Muscle layer of colon (tissue), 2 donors: ENCODE measurements around the gene STAC.
"Not testable (repeated sequence)": the region's sequence is repeated elsewhere in the genome, so short reads cannot be mapped to it uniquely, and the experiment has no call there.

Source experiments
- H3K27ac ChIP-seq: one replicate; pipeline ENCODE4 v1.7.0; 2013; ENCODE audit warnings: low read depth, mild to moderate bottlenecking, low read length, moderate library complexity
- H3K27me3 ChIP-seq, 2 donors: one replicate each; pipeline ENCODE4 v1.7.0; 2013; ENCODE audit warnings: low read length in 2 of 2, mild to moderate bottlenecking in 2 of 2; ENCODE audit not compliant: insufficient read depth in 2 of 2, control insufficient read depth in 1 of 2
- H3K36me3 ChIP-seq: one replicate; pipeline ENCODE4 v1.7.0; 2013; ENCODE audit warnings: mild to moderate bottlenecking, low read length; ENCODE audit not compliant: insufficient read depth
- H3K4me1 ChIP-seq: one replicate; pipeline ENCODE4 v1.7.0; 2013; ENCODE audit warnings: mild to moderate bottlenecking, low read length; ENCODE audit not compliant: insufficient read depth
- H3K4me3 ChIP-seq, 2 donors: one replicate each; pipeline ENCODE4 v1.7.0; 2013; ENCODE audit warnings: low read length in 2 of 2, low read depth in 1 of 2, mild to moderate bottlenecking in 1 of 2, moderate library complexity in 1 of 2
- H3K9ac ChIP-seq: one replicate; pipeline ENCODE4 v1.7.0; 2013; ENCODE audit warnings: low read length
- H3K9me3 ChIP-seq: one replicate; pipeline ENCODE4 v1.7.0; 2013; ENCODE audit warnings: mild to moderate bottlenecking, low read length
- donor health status: abdominal sarcoma.
- donor health status: Adenocarcinoma of cecum.

The STAC gene

DNA sequence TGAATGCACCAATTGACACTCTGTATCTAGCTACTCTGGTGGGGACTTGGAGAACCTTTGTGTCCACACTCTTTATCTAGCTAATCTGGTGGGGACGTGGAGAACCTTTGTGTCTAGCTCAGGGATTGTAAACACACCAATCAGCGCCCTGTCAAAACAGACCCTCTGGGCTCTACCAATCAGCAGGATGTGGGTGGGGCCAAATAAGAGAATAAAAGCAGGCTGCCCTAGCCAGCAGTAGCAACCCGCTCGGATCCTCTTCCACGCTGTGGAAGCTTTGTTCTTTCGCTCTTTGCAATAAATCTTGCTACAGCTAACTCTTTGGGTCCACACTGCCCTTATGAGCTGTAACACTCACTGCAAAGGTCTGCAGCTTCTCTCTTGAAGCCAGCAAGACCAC lies 73.6 kb downstream of the STAC start:
- H3K9me3 ChIP-seq, H3K4me3 ChIP-seq, H3K36me3 ChIP-seq, H3K9ac ChIP-seq, H3K27ac ChIP-seq, H3K27me3 ChIP-seq: not testable (repeated sequence)
- H3K4me1 ChIP-seq = peaks cover 22% of the 10 kb centered on the region

DNA sequence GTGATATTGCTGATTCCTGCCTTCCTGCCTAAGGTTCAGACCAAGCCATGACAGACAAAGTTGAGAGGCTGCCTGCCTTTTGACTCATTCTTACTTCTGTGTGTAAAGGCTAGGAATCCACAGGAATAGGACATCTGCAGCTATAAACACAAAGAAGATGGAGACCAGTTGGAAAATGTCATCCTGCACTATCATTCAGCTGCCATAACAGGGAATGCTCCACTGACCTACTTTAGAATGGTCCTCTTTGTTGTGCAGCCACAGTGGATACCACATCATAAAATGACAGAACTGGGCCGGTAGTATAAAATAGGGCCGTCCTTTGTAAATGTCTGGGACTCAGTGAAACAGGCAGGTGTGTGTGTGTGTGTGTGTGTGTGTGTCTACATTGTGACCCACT lies 75.1 kb downstream of the STAC start:
- no peak overlapping the region for H3K27ac ChIP-seq
- H3K4me1 ChIP-seq = peaks cover 22% of the 10 kb centered on the region
- no peak overlapping the region for H3K9ac ChIP-seq
- H3K9me3 ChIP-seq = no peaks in the 10 kb centered on the region
- H3K36me3 ChIP-seq = no peaks in the 10 kb centered on the region
- no peak overlapping the region for H3K4me3 ChIP-seq
- no peaks in the 10 kb centered on the region for H3K27me3 ChIP-seq

DNA sequence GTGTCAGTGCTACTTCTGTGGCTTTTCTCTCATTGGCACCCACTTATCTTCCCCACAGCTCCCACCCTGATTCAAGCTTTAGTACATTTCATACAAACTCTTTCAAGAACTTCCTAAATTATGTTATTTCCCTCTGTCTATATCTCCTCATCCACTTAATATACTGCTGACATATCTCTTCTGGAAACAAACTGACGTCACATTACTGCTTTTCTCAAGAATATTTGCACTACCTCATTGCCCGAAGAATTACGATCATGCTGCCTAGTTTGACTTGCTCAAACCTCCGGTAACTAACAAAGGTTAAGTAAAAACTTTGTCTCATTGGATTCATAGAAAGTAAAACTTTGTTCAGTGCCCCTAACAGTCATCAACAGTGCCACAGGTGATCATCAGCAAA lies 76.5 kb downstream of the STAC start:
- Histone ChIP-seq H3K27me3 (no peaks in the 10 kb centered on the region), H3K27ac (no peak overlapping the region), H3K36me3 (no peaks in the 10 kb centered on the region)

DNA sequence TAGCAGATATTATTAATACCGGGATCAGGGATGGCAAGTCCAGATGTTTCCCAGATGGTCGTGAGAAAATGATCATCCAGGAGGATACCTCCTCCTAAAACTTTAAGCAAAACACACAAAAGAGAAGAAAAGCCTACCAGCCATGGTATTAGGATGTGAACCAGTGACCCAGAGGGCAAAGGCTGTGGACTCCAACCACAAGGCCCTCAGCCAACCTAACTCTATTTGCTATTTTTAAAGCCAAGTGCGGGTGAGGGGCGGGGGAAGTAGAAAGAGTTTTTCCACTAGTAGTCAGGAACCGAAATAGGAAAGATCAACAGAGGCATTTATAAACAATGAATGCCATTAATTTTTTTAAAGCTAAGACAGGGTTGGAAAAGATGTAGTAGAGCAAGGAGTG lies 77.4 kb downstream of the STAC start:
- H3K36me3 ChIP-seq = no peaks in the 10 kb centered on the region
- H3K4me3 ChIP-seq = no peak overlapping the region
- no peak overlapping the region for H3K9ac ChIP-seq
- peaks cover 10% of the 10 kb centered on the region for H3K4me1 ChIP-seq
- H3K27me3 ChIP-seq = no peaks in the 10 kb centered on the region
- H3K27ac ChIP-seq = no peak overlapping the region
- H3K9me3 ChIP-seq = no peaks in the 10 kb centered on the region

More for the DNA sequence above, 76.5 kb downstream of the STAC start:
- Histone ChIP-seq H3K9ac (no peak overlapping the region), H3K9me3 (no peaks in the 10 kb centered on the region), H3K4me3 (no peak overlapping the region), H3K4me1 (peaks cover 19% of the 10 kb centered on the region)

DNA sequence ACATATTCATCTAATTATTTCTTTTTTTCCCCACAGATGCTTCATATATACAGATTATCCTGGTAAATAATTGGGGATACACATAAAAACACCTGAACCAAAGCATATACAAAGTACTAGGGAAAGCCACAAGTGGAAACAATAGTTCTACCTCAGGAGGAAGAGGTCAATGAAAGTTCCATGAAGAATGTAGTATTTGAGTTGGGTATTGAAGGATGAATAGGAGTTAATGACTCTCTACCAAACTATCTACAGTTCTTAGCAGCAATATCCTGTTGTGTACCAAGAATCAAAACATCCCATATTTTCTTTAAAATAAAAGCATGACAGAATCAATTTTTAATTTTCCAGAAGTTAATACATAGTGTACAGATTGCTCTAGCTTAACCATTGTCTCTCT lies 78.9 kb downstream of the STAC start:
- Histone ChIP-seq H3K9me3 (no peaks in the 10 kb centered on the region), H3K4me1 (peaks cover 9% of the 10 kb centered on the region), H3K36me3 (no peaks in the 10 kb centered on the region), H3K27me3 (no peaks in the 10 kb centered on the region), H3K27ac (no peak overlapping the region), H3K4me3 (no peak overlapping the region), H3K9ac (no peak overlapping the region)

DNA sequence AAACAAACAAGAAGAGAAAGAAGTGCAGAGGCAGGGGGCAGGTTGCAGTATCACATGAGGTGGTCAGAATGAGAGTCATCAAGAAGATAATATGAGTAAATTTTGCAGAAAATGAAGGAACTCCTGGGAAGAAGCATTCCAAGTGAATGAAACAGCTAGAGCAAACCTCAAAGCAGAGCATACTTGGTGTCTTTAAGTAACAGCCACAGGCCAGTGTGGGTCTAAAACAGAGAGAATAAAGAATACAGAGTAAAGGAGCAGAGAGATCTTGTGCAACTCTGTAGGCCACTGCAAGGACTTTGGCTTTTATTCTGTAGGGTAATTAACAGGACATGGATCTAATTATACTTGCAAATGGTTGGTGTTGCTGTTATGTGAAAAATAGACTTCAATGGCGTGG lies 81.3 kb downstream of the STAC start:
- no peak overlapping the region for H3K4me3 ChIP-seq
- H3K27ac ChIP-seq = no peak overlapping the region
- no peaks in the 10 kb centered on the region for H3K27me3 ChIP-seq
- no peaks in the 10 kb centered on the region for H3K9me3 ChIP-seq
- H3K4me1 ChIP-seq = peaks cover 9% of the 10 kb centered on the region
- H3K9ac ChIP-seq = no peak overlapping the region
- H3K36me3 ChIP-seq = no peaks in the 10 kb centered on the region

DNA sequence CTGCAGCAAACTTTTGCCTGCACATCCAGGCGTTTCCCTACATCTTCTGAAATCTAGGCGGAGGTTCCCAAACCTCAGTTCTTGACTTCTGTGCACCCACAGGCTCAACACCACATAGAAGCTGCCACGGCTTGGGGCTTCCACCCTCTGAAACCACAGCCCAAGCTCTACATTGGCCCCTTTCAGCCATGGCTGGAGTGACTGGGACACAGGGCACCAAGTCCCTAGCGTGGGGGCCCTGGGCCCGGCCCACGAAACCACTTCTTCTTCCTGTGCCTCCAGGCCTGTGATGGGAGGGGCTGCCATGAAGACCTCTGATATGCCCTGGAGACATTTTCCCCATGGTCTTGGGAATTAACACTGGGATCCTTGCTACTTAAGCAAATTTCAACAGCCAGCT lies 91.7 kb downstream of the STAC start:
- not testable (repeated sequence) for H3K4me3 ChIP-seq, H3K4me1 ChIP-seq, H3K9me3 ChIP-seq

DNA sequence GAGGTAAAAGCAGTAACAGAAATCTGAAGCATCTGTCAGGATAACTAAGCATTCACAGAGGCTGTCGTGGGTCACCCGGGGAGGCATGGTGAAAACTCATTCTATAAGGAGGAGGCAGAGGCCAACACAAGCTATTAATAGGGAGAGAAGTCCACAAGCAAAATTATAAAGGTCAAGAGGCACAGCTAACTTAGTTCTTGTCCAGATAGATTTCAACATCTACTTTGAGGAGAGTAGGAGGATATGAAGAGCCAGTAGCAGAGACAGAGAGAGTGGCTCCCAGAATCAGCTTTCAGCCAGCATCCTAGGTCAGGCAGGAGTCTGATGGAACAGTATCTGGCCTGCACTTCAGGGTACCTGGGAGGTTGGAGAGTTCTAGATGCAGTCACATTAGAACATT lies 95.3 kb downstream of the STAC start:
- H3K9ac ChIP-seq = no peak overlapping the region
- peaks cover 4% of the 10 kb centered on the region for H3K4me1 ChIP-seq
- H3K36me3 ChIP-seq = no peaks in the 10 kb centered on the region
- H3K4me3 ChIP-seq = no peak overlapping the region
- H3K9me3 ChIP-seq = no peaks in the 10 kb centered on the region
- H3K27ac ChIP-seq = no peak overlapping the region
- no peaks in the 10 kb centered on the region for H3K27me3 ChIP-seq

More for the DNA sequence above, 91.7 kb downstream of the STAC start:
- H3K36me3 ChIP-seq, H3K27ac ChIP-seq, H3K9ac ChIP-seq, H3K27me3 ChIP-seq: not testable (repeated sequence)

DNA sequence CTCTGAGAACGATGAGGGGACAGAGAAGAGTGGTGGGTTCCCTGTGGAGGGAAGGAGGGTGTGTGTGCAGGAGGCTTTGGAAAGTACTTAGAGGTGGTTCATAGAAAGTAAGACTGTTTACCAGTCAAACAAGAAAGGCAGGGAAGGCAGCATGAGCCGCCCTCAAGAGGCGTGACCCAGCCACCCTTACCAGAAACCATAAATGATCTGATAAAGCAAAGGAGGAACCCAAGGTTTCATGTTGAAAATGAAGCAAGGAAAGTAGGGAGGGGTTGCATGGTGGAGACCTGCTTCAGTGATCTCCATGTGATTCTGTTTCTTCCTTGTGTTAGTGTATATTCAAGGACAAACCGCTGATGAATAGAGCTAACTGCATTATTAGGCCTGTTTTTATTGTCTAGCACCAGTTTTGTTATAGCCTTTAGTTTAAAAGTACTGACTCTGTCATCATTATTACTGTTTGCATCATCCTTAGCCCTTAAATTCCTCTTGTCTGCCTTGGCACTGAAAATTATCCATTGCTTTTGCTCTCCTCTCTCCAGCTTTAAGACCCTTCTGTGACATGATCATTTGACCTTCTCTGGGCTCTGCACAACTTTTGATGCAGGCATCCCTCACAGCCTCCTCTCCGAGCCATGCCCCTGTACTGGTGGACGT lies 96.1 kb downstream of the STAC start:
- peaks cover 10% of the 10 kb centered on the region for H3K4me1 ChIP-seq
- H3K27ac ChIP-seq = no peak overlapping the region
- H3K27me3 ChIP-seq = no peaks in the 10 kb centered on the region
- no peaks in the 10 kb centered on the region for H3K36me3 ChIP-seq
- no peak overlapping the region for H3K4me3 ChIP-seq
- H3K9ac ChIP-seq = no peak overlapping the region
- no peaks in the 10 kb centered on the region for H3K9me3 ChIP-seq

DNA sequence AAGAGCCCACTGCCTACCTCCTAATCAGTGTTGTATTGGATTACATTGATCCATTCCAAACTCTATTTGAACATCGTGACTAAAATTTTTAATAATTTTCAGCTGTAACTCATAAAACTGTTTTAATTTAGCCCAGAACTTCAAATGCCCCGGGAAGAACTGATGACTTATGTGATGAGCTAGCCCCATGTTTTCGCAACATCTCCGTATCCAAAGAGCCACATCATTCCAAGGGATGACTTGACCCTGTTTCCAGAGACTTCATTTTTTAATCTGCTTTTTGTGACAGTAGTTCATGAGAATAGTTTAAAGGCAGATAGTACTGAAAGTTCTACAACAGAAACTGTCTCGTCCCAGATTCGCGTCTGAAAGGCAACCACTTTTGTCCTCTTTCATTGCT lies 97.4 kb downstream of the STAC start:
- no peak overlapping the region for H3K27ac ChIP-seq
- peaks cover 10% of the 10 kb centered on the region for H3K4me1 ChIP-seq
- no peak overlapping the region for H3K4me3 ChIP-seq
- no peaks in the 10 kb centered on the region for H3K36me3 ChIP-seq
- no peaks in the 10 kb centered on the region for H3K27me3 ChIP-seq
- H3K9ac ChIP-seq = no peak overlapping the region
- H3K9me3 ChIP-seq = no peaks in the 10 kb centered on the region

DNA sequence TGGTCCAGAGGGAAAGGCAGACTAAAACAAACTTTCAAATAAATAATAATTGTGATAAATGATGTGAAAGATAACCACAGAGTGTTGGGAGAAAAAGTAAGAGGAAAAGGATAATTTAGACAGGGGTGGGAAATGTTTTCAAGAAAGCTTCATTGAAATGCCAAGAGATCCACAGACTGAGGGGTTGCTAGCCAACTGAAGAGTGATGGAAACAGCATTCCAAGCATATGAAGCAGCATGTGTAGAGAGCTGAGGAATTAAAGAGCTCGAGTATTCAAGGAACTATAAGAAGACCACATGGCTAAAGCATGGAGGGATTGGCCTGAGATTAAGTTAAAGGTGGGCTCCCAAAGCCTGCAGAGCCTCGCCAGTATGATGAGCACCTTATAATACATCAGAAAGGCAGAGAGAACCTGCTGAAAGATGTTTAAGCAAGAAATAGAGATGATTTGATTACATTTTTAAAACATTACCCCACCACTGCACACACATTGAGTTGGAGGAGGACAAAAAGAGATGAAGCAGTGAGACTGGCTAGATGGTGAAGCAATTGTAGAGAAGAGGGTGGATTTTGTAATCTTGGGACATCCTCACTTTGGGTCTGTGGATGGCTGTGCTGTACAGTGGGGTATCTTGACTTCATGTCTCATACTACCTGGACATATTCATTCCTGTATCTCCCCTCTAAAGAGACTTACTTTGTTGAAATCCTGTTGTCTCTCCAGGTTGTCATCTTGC lies 100.8 kb downstream of the STAC start:
- H3K27ac ChIP-seq = no peak overlapping the region
- H3K4me3 ChIP-seq = no peak overlapping the region
- H3K9ac ChIP-seq = no peak overlapping the region
- H3K4me1 ChIP-seq = peaks cover 10% of the 10 kb centered on the region
- H3K36me3 ChIP-seq = no peaks in the 10 kb centered on the region
- H3K27me3 ChIP-seq = no peaks in the 10 kb centered on the region
- no peaks in the 10 kb centered on the region for H3K9me3 ChIP-seq

DNA sequence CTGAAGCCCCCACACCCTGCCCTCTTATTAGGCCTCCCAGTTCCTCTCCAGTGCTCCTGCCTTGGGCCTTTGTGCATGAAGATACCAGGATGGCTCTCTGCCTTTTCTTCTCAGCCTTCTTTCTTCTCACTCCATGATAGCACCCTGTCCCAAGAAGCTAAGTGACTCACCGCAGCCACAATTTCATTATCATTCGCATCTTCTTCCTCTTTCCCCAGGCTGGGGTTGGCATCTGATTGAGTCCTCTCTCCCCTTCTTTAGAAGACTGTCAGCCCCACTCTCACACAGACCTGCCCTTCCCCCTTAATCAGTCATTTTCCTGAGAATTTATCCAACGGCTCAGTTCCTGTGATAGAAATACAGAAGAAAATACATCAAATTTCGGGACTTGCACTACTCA lies 102.0 kb downstream of the STAC start:
- H3K27me3 ChIP-seq = no peaks in the 10 kb centered on the region
- H3K9me3 ChIP-seq = no peaks in the 10 kb centered on the region
- no peak overlapping the region for H3K9ac ChIP-seq
- no peak overlapping the region for H3K4me3 ChIP-seq
- H3K36me3 ChIP-seq = no peaks in the 10 kb centered on the region
- no peak overlapping the region for H3K27ac ChIP-seq
- peaks cover 10% of the 10 kb centered on the region for H3K4me1 ChIP-seq
